AML-193 (cell line): ENCODE data around the gene SLC26A3.

Experiments
- DNase-seq, 2 experiments: peaks; one replicate each; lab custom pipeline; 2025; lab: John Stamatoyannopoulos, UW

Gene SLC26A3

DNA sequence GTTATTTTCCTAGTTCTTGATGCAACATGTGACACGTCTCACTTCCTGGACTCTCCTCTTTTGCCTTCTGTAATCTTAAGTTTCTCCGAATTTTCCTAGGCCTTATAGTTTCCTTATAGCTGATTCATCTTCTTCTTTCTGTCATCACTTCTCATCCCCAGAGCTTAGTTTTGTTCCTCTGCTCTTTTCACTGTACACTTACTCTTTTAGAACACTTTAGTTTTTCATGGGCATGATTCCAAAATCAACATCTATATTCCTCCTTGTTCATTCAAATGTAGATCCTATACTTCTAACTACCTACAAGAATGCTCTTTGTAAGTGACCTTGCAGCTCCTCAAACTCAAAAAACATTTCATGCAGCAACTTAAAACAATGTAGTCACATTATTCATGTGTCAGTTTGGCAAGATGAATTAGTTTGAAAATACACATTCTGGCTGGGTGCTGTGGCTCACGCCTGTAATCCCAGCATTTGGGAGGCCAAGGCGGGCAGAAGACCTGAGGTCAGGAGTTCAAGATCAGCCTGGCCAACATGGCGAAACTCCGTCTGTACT lies 13.1 kb upstream of the SLC26A3 start:
- DNase-seq = no peak

DNA sequence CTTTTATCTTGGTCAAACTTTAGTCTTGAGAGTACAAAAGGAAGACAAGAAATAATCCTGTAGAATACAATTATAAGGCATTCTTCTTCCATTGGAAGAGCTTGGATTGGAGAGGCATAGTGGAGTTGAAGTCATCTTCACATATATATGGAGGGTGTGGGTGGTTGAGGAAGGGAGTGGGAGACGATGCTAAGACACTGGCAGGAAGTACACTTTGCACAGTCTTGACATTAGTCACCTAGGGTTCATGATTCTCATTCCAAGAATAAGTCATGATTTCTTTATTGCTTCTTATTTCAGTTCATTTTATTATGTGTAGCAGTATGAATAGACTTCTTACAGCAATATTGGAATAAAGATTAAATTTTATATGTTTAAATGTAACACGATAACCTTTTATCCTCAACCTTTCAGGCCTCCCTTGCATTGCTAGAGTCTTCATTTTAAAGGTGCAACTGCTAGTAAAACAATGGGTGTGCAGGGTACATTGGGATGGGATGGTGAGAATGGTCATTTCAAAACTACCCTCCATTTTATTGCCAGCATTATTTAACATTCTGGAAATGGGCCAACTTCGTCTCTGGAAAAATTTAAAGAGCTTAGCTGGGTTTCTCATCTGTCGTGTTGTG lies 12.3 kb upstream of the SLC26A3 start:
- DNase-seq = no peak

DNA sequence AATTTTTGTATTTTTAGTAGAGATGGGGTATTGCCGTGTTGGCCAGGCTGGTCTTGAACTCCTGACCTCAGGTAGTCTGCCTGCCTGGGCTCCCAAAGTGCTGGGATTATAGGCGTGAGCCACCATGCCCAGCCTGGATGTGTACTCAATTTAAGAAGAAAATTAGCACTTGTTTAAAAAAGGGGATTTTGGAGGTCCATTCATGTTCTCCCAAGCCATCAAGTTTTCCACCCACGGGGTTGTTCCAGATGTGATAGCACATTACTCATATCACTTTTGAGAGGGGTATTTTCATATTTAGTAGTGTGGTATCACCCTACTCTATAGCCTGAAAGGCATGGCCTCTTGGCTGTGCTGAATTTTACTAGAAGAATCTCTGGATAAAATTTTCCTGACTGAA lies 10.5 kb upstream of the SLC26A3 start:
- no peak for DNase-seq

GRCh38 chr7:107811934-107812333 lies 8.9 kb upstream of the SLC26A3 start:
- DNase-seq = no peak

- DNase-seq = no peak
These were observed 7.6 kb upstream of the SLC26A3 start for GRCh38 chr7:107810626-107811025.

- DNase-seq = no peak
These were observed 6.2 kb upstream of the SLC26A3 start for GRCh38 chr7:107809179-107809578.

DNA sequence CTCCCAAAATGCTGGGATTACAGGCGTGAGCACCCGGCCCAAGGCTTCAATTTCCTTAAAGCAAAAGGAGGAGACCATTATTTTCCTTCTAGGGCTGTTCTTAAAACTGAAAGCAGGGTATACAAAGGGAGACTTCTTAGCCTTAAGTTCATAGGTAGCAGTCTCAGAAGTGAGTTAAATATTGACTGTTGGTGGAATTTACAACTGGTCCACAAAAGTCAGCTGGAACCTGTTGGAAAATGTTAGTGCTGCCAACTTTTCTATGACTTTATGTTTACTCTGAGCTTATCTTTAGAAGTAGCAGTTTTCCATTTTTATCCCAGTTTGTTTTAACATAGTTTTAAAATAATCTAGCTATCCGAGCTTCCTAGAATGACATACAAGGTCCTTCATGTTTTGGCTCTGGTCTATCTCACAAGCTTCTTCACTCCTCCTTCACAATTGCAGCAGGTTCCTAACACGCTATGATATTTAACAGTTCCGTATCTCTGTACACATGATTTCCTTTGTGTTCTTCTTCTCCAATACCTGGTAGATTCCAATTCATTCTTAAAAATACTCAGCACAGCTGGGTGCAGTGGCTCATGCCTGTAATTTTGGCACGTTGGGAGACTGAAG lies 3.3 kb downstream of the SLC26A3 start:
- DNase-seq = no peak

GRCh38 chr7:107792364-107792763 lies 10.7 kb downstream of the SLC26A3 start:
- no peak for DNase-seq

DNA sequence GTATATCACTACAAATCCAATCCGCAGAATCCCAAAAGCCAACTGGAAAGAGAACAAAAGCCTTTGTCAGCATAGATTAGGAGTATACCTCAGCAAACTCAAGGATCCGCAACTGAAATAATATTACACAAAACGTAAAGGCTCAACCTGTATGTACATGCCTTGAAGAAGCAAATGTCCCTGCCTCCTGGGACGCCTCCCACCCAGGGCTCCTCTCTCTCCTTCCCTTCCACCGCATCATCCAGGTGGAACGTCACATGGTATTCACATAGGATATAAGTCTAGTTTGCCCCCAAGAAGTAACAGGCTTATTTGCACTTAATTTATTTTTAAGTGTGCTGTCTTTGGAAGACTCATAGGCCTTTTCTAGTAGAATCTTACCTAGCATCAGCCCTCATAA lies 13.4 kb downstream of the SLC26A3 start:
- no peak for DNase-seq

DNA sequence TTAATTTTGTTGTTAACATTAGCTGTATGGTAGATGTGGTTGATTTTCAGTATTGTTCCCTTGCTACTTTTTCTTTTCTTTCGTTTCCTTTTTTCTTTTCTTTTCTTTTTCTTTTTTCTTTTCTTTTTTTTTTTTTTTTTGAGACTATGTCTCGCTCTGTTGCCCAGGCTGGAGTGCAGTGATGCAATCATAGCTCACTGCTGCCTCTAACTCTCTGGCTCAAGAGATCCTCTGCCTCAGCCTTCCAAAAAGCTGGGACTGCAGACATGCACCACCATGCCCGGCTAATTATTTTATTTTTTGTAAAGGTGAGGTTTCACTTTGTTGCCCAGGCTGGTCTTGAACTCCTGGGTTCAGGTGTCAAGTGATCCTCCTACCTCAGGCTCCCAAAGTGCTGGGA lies 14.4 kb downstream of the SLC26A3 start:
- DNase-seq = no peak

DNA sequence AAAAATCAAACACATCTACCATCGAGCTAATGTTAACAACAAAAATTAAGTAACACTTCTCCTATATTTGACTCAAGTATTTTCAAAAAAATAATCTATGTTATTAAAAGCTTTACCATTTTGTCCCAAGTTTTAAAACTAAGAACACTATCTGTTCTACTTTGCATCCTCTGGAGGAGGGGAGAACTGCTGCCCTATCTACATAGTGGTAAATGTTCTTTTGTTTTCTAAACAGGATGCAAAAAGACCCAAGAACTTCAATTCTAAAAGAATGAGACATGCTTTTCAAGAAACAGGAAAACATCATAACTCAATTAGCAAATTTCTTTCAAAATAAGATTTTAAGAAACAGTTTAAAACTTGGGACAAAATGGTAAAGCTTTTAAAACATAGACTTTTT lies 14.8 kb downstream of the SLC26A3 start:
- no peak for DNase-seq

DNA sequence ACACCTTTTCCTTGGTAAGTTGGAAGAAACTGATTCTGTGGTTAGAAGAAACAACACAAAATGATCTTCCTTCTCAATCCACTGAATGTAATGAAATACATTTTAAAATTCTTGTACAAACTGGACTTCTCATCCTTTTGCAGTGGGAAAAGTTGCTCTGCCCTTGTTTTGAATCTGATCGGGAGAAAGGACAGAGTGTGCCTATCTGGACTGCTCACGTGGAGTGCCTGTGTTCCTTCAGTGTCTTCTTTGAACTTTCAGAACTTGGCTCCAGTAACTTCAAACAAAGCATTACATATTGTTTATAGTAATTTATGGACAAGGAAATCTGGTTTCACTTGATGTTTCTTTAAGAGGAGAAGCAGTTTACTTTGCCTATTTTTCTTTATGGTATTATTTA lies 17.1 kb downstream of the SLC26A3 start:
- no peak for DNase-seq

DNA sequence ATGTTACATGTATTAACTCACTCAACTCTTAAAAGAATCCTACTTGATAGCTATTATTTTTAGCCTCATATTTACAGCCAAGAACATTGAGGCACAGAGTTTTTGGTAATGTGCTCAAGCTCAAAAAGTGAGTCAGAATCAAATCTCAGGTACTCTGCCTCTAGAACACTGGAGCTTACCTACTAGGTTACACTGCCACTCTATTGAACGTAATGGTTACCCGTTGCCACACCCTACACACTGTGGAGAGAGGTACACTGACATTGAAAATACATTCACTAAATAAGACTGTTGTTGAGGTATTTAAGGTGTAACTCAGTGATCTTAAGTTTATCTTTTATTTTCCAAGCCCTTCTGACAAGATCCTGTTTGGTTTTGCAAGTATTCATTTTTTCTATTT lies 17.9 kb downstream of the SLC26A3 start:
- DNase-seq = no peak

DNA sequence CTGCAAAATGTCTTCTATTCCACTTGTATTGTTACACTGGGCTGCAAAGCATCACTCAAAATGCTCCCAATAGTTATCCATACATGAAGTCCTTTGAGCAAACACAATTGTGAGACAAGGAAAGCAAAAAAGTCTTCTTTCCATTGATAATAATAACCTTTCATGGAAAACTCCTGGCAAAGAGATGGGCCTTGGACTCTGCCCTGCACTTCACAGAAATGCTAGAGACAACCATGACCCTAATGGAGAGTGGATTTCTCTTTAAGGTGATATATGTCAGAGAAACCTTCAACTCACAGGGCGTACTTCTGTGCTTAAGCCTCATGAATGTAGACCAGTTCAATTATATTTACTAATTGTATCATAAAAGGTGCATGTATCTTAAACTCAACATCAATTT lies 19.4 kb downstream of the SLC26A3 start:
- no peak for DNase-seq

DNA sequence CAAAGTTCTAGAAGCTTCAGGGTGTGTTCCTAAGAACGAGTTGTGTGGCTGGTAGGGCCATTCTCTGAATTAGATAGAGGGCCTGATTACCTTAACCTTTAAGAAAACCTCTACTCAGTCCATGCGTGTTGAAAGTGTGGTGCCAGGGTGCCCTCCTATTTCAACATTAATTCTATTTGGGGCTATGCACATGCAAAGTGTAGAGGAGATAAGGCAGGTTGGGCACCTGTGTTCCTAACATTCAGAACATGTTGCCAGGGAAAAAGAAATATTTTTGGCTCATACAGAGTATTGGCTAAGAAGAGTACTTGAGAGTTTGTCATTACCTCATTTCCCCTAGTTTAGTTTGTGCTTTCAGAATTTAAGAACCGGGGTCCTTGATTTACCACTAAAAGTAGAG lies 20.6 kb downstream of the SLC26A3 start:
- no peak for DNase-seq

DNA sequence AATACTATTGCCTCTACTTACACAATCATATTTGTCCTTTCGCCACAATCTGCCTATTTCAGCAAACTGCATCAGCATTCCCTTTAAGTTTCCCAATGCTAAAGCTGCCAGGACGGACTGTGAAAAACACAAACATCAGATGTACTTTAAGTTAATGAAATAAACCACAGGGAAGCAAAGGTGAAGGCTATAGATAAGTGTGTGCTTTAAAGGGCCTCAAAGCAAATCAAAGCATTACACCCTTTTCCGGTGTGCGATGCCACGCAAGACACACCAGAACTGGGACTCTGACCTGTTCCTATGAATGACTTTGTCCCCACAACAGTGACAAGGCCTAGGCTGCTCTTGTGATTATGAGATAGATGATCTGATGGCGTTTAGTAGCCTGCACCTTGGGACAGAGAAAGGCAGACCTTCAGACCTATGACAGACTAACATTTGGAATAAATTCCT lies 23.4 kb downstream of the SLC26A3 start:
- no peak for DNase-seq

DNA sequence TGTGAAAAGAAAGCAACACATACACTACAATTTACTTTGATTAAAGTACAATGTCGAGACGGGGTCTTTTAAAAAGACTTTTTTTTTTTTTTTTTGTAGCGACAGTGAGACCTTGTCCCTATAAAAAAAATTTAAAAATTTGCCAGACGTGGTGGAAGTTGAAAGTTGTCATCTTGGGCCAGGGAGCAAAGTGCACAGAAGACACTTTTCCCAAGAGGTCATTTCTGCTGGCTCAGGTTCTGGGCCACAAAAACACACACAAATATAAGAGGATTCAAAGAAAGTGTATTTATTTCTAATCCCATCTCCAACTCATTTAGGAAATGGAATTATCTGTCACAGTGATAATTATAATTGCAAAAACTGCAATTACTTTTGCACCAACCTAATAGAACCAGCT lies 24.7 kb downstream of the SLC26A3 start:
- DNase-seq = no peak

DNA sequence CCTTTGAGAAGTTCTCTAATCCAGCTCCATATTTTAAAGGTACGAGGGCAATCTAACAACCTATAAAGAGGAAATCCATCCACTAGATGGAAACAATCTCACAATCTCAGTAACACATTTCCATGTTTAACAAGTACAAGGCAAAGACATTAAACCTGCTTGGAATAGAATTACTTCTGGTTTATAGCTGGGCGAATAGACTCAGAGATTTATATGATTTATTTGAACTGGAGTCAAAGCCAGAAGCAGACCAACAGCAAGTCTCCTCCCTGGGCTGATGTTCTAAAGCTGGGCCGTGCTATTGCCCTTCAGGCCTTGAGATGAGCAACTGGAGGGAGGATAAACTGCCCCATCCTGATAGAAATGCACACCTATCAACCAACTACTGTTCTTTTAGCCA lies 25.3 kb downstream of the SLC26A3 start:
- DNase-seq = no peak

GRCh38 chr7:107773027-107773426 lies 30.0 kb downstream of the SLC26A3 start:
- no peak for DNase-seq

- no peak for DNase-seq
These were observed 34.8 kb downstream of the SLC26A3 start for GRCh38 chr7:107768263-107768662.

DNA sequence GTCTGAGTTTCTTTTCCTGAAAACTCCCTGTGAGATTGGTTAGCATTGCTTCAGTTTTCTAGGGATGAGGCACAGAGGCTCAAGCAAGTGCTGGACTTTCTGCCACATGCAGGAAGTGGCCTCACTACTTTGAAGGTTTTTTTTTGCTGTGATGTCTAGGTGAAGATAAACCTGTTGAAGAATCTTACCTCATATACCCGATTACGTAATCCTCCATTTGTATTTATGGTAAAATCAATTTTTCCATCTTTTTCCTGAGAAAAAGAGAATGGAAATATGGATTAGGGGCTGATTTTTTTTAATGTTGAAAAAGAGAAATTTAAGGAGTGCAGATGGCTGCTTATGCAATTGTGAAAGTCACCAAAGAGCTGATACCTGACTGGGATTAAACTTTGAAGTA lies 35.6 kb downstream of the SLC26A3 start:
- DNase-seq = no peak

DNA sequence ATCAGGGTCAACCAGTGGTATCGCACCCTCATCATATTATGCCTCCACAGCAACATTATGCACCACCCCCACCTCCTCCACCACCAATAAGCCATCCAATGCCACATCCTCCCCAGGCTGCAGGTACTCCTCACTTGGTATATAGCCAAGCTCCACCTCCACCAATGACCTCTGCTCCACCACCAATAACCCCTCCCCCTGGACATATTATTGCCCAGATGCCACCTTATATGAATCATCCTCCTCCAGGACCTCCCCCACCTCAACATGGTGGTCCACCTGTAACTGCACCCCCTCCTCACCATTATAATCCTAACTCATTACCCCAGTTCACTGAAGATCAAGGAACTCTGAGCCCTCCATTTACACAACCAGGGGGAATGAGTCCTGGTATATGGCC lies 44.4 kb downstream of the SLC26A3 start:
- no peak for DNase-seq

GRCh38 chr7:107754642-107755041 lies 48.4 kb downstream of the SLC26A3 start:
- no peak for DNase-seq

- no peak for DNase-seq
These were observed 51.9 kb downstream of the SLC26A3 start for GRCh38 chr7:107751113-107751512.
